Panc1 (cell line): Measurements from ENCODE around the gene PRPF18. TPM values are rescaled to one million over a fixed set of nuclear protein-coding genes. Genes with fewer than 3 reads are reported as not detected.

ENCODE experiments used
- ATAC-seq: fragments of 200-7000 bp; cut with Tn5 transposase; 2 replicates; pipeline ENCODE4 v1.9.1; 2020; ENCODE audit warnings: mild to moderate bottlenecking, moderate library complexity
- BruUV-seq: library from RNA; stranded (reverse); fragments of 400-500 nt; replicated peaks from 2 replicates; lab custom pipeline; 2021; lab: Mats Ljungman, UMichigan
- CTCF ChIA-PET: fragments of 300-600 bp; sonication (Branson Sonifier 250); formaldehyde crosslinking; loops from one replicate; lab custom pipeline; 2022; ENCODE audit warnings: antibody characterized with exemption; lab: Charles Lee
- POLR2A ChIA-PET: fragments of 300-600 bp; sonication (Branson Sonifier 250); formaldehyde crosslinking; loops from one replicate; lab custom pipeline; 2022; ENCODE audit warnings: antibody characterized with exemption; lab: Charles Lee
- DNase-seq: peaks from one replicate; pipeline ENCODE4 v3.0.0-alpha.2; 2010; ENCODE audit warnings: low read depth, low spot score
- H3K27ac ChIP-seq: 2 replicates; pipeline ENCODE4 v1.5.1; 2011; ENCODE audit warnings: mild to moderate bottlenecking, low read length, inconsistent platforms
- H3K27me3 ChIP-seq: fragments of 200-500 bp; sonication (Bioruptor generic); 2 replicates; pipeline ENCODE4 v1.6.0; 2014; ENCODE audit warnings: low read length, inconsistent platforms; ENCODE audit not compliant: control insufficient read depth, insufficient read depth
- H3K36me3 ChIP-seq: fragments of 200-500 bp; sonication (Bioruptor generic); 2 replicates; pipeline ENCODE4 v1.5.1; 2014; ENCODE audit warnings: inconsistent platforms, mild to moderate bottlenecking, low read length, moderate library complexity; ENCODE audit not compliant: control insufficient read depth, insufficient read depth
- H3K4me1 ChIP-seq: 2 replicates; pipeline ENCODE4 v1.5.1; 2011; ENCODE audit warnings: inconsistent platforms, mild to moderate bottlenecking, low read length, moderate library complexity; ENCODE audit not compliant: control insufficient read depth, insufficient read depth
- H3K4me3 ChIP-seq, 2 experiments: 2 replicates each; pipeline ENCODE4 v1.5.1; 2011 to 2012; ENCODE audit warnings: low read depth in 2 of 2, low read length in 2 of 2, mild to moderate bottlenecking in 2 of 2, inconsistent platforms in 1 of 2, moderate library complexity in 1 of 2
- H3K9me3 ChIP-seq: fragments of 200-500 bp; sonication (Bioruptor generic); 2 replicates; pipeline ENCODE4 v1.5.1; 2014; ENCODE audit warnings: low read depth, mild to moderate bottlenecking, inconsistent platforms, low read length, moderate library complexity; ENCODE audit not compliant: control insufficient read depth, insufficient read depth
- CTCF ChIP-seq: fragments of 450-650 bp; IDR thresholded peaks from 2 replicates; pipeline ENCODE4 v1.5.1; 2017; ENCODE audit warnings: mild to moderate bottlenecking
- POLR2AphosphoS5 ChIP-seq: IDR thresholded peaks from 2 replicates; pipeline ENCODE4 v1.6.1; 2012; ENCODE audit warnings: mild to moderate bottlenecking, low read depth, low read length, moderate library complexity
- REST ChIP-seq, 2 experiments: IDR thresholded peaks; 2 replicates each; pipeline ENCODE4 v1.6.1; 2011 to 2012; ENCODE audit warnings: low read depth in 2 of 2, control low read depth in 1 of 2, low read length in 1 of 2, mild to moderate bottlenecking in 1 of 2, moderate library complexity in 1 of 2; ENCODE audit not compliant: insufficient read depth in 1 of 2
- SIN3A ChIP-seq: IDR thresholded peaks from 2 replicates; pipeline ENCODE4 v1.6.1; 2012; ENCODE audit warnings: low read depth, mild to moderate bottlenecking, low read length, moderate library complexity, borderline replicate concordance; ENCODE audit not compliant: insufficient read depth
- TCF7L2 ChIP-seq: IDR thresholded peaks from 2 replicates; pipeline ENCODE4 v1.6.1; 2011; ENCODE audit warnings: mild to moderate bottlenecking, low read depth, low read length, inconsistent platforms
- in situ Hi-C: cut with HindIII; loops from 2 replicates; pipeline ENCODE4 v1.10.0; 2016; ENCODE audit warnings: low sequenced_read_pairs, low pct_unique_long_range_greater_than_20kb
- intact Hi-C: fragments of 100-400 bp; cut with micrococcal nuclease; formaldehyde crosslinking; loops from one replicate; pipeline ENCODE4 v1.10.0; 2022; ENCODE audit not compliant: unreplicated experiment
- total RNA-seq: library from RNA; stranded (reverse); gene quantifications from one replicate; pipeline ENCODE4 v1.2.1, GENCODE V29; 2021; ENCODE audit not compliant: unreplicated experiment

Gene PRPF18
- total RNA-seq, 1 experiment from 2014 or later: 12.0 TPM

- Histone ChIP-seq H3K27ac (no peak overlapping the region), H3K9me3 (no peaks in the 10 kb centered on the region), H3K4me3 (no peak overlapping the region), H3K4me1 (no peaks in the 10 kb centered on the region), H3K27me3 (no peaks in the 10 kb centered on the region), H3K36me3 (no peaks in the 10 kb centered on the region)
- BruUV-seq: no TSS peak
- ChIA-PET POLR2A (no interaction called here), CTCF (interaction anchor here (0.6 kb wide), 1 partner anchor 31 kb away, joined by 10 read pairs; no protein-coding TSS in a partner anchor)
- ATAC-seq (no peak), DNase-seq (no peak)
- intact Hi-C loops (no loop called here), in situ Hi-C loops (no loop called here)
- no peak for TF ChIP-seq CTCF
- no peak for TF ChIP-seq TCF7L2
- TF ChIP-seq REST (IDR thresholded peaks at IDR 0.05; ENCODE audit: insufficient read depth in 1 of 2, low read depth in 2 of 2, low read length in 1 of 2): no peak
Measured at GRCh38 chr10:13628661-13629060, 41.9 kb downstream of the PRPF18 start.

GRCh38 chr10:13629116-13629515 lies 42.4 kb downstream of the PRPF18 start:
- ATAC-seq (no peak), DNase-seq (no peak)
- ChIA-PET CTCF (interaction anchor here (0.6 kb wide), 1 partner anchor 31 kb away, joined by 10 read pairs; no protein-coding TSS in a partner anchor), POLR2A (no interaction called here)
- H3K27me3 ChIP-seq: no peaks in the 10 kb centered on the region
- intact Hi-C loops: no loop called here
- no peaks in the 10 kb centered on the region for H3K9me3 ChIP-seq
- in situ Hi-C loops: no loop called here
- no peak overlapping the region for H3K27ac ChIP-seq
- H3K4me1 ChIP-seq: no peaks in the 10 kb centered on the region
- no TSS peak for BruUV-seq
- no peak overlapping the region for H3K4me3 ChIP-seq
- TF ChIP-seq REST (IDR thresholded peaks at IDR 0.05; ENCODE audit: insufficient read depth in 1 of 2, low read depth in 2 of 2, low read length in 1 of 2) (no peak), SIN3A (no peak), TCF7L2 (no peak), POLR2AphosphoS5 (no peak), CTCF (no peak)
- no peaks in the 10 kb centered on the region for H3K36me3 ChIP-seq
